GM21723 (cell line): ENCODE measurements around the gene TCHP.
"Not testable (repeated sequence)": the region's sequence is repeated elsewhere in the genome, so short reads cannot be mapped to it uniquely, and the experiment has no call there.

Experiments
- ATAC-seq: cut with Tn5 transposase; IDR thresholded peaks from one replicate; pipeline ENCODE4 v1.9.1; 2021; ENCODE audit warnings: mild to moderate bottlenecking, moderate library complexity; ENCODE audit not compliant: unreplicated experiment

The TCHP gene

GRCh38 chr12:109879351-109880042 lies 20.6 kb upstream of the TCHP start:
- no peak for ATAC-seq

- peak; percentile 89 for ATAC-seq
Observed at GRCh38 chr12:109880043-109880931, 19.8 kb upstream of the TCHP start, which contains the start of gene GLTP. GLTP (minus strand) TSS chr12:109880541; CDS start chr12:109880374, 167 bp downstream.

DNA sequence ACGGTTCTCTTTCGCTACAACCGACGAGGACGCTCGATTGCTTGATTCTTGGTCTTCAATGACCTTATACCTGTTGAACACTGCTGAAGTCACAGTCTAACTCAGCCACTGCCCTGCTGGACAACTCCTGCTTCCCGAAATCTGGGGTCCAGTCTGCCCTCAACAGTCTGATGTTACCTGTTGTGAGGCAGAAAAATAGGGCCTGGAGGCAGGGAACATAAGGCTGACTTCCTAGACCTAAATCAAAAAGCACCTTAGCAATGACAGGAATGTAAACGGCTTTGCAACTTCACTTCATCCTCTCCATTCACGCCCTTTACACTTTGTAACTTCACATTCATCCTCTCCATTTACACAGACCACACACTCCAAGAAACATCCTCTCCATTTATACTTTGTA lies 19.1 kb upstream of the TCHP start:
- ATAC-seq, result no peak

GRCh38 chr12:109881752-109882151 lies 18.3 kb upstream of the TCHP start:
- ATAC-seq, result no peak

DNA sequence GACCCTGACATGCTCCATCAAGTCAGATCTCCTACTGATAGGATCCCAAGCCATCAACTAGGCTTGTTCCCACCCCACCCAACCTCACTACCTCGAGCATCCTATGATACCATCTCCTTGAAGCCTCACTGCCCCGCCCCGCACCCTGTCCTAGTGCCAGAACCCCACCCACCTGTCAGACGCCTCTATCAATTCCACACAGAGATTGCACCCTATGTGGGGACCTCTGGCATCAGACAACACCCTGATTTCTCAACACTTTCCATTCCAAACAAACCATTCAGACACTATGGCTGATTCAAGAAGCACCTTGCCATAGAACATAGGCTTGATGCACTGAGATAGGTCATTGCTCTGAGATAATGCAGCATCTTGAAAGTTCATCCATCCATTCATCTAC lies 16.6 kb upstream of the TCHP start:
- no peak for ATAC-seq

- ATAC-seq, result no peak
Observed at GRCh38 chr12:109885616-109886015, 14.5 kb upstream of the TCHP start.

- peak; percentile 41 for ATAC-seq
Observed at GRCh38 chr12:109888179-109889020, 11.7 kb upstream of the TCHP start.

DNA sequence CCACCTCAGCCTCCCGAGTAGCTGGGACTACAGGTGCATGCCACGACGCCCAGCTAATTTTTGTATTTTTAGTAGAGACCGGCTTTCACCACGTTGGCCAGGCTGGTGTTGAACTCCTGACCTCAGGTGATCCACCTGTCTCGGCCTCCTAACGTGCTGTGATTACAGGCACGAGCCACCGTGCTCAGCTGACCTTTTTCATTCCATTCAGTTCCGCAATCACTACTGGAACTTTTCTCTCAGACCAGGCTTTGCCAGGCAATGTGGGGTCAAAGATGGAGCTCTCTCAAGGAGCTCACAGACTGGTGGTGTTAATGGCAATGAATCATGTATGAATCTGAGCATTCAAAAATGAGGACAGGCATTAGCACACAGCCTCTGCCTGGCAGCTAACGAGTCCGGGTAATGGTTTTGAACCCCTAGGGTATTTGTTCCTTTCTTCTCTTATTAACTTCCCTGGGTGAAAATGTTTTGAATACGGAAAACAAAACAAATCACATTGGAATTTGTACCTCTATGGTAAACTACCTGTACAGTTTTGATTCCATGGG lies 9.4 kb upstream of the TCHP start:
- ATAC-seq, result no peak

GRCh38 chr12:109891731-109892130 lies 8.3 kb upstream of the TCHP start:
- ATAC-seq, result not testable (repeated sequence)

- ATAC-seq, result no peak
Observed at GRCh38 chr12:109892165-109892715, 7.8 kb upstream of the TCHP start.

GRCh38 chr12:109892748-109893147 lies 7.3 kb upstream of the TCHP start:
- ATAC-seq, result peak; percentile 70

DNA sequence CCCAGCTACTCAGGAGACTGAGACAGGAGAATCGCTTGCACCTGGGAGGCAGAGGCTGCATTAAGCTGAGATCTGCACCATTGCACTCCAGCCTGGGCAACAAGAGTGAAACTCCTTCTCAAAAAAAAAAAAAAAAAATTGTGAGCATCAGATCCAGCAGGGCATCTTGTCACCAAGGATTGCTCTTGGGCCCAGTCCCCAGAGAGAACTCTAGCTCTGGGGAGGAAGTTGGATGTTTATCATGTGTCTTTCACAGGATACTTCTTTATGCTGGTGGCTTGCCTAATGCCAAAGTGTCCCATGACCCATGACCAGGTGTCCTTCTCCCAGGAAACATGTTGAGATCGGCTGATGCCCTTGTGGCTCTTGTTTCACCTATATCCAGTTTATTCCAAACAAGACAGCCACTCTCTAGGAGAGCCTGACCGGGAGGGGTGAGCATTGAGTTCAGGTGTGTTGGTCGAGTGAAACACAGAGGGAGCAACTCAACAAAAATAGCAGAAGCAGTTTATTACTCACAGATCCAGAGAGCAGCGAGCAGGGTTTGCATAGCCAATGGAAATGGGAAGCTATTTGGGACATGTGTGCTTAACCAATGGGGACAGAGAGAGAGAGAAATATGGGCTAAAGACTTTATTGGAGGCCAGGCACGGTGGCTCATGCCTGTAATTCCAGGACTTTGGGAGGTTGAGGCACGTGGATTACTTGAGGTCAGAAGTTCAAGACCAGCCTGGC lies 6.6 kb upstream of the TCHP start:
- no peak for ATAC-seq

DNA sequence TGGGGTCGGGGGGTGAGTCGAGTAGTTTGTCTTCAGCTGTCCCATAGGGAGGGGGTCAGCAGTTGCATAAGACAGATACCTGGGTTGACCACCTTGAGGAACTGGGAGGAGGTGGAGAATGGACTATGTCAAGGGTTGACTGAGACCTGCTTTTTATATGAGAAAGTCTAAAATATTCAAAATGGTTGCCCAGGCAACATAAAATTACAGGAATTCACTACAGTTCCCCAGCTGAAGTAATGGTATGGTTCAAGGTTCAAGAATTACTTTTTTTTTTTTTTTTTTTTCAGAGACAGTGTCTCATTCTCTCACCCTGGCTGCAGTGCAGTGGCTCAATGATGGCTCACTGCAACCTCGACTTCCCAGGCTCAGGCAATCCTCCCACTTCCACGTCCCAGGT lies 5.1 kb upstream of the TCHP start:
- ATAC-seq, result no peak

DNA sequence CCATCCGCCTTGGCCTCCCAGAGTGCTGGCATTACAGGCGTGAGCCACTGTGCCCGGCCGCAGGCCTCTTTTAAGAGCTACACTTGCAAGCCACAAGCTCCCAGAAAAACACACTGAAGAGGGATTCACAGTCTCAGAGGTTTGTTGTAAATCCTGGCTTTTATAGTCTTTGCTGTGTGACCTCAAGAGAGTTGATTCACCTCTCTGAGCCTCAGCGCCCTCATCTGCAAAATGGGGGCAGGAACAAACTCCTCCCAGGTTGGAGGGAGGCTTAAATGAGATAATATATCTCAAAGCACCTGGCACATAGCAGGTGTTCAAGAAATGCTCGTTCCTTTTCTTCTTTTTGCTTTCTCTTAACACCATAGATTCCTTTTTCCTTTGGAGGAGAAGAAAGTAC lies 3.9 kb upstream of the TCHP start:
- ATAC-seq, result no peak

DNA sequence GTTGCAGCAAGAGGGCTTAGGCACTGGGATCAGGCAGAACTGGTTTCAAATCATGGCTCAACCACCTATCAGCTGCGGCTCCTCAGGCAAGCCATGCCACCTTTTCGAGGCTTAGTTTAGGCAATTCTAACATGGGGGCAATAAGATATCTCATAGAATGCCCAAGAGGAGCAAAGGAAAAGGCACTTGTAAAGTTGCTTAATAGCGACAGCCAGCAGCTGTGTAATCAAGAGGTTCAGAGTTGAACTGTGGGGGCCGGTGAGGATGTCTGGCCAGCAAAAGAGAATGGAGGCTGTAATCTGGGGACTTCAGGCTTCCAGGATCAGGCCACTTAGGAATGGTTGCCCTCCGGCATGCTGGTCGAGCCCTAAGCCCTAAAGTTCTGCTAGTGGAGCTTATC lies 3.0 kb upstream of the TCHP start:
- no peak for ATAC-seq

GRCh38 chr12:109899345-109899744 lies 729 bp upstream of the TCHP start:
- not testable (repeated sequence) for ATAC-seq

DNA sequence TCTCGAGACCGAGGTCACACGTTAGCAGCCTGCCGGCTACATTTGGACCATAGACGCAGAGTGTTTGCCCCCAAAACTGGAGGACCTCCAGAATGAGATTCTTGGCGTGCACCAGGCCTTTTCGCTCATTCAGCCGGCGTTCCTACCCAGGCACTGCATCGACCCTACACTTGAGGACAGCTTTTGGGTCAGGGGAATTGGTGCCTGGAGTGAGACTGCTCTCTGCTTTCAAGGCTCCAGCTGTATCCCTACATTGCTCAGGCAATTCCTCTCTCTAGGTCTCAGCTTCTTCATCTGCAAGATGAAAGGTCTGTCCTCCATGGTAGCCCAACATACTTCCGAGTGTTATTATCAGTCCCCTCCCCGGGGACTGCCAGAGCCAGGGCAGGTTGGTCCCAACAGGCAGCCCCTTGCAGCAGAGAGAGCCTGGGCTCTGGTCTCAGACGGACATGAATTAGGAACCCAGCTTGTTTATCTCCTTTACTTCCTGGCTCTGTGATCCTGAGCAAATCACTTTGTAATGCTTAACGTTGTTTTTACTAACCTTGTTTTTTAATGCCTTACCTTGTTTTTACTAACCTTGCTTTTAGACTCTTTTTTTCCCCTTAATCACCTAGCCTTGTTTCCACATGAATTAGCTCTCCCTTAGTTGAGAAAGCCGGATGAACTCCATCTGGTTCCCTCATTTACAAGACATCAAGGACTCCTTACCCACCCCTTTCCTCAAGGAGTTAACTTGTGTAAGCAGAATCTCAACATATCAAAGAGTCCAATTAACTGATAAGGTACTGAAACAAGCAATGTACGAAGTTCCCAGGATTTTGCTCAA lies 892 bp downstream of the TCHP start:
- no peak for ATAC-seq

GRCh38 chr12:109902891-109903418 lies 2.9 kb downstream of the TCHP start:
- ATAC-seq, result no peak

DNA sequence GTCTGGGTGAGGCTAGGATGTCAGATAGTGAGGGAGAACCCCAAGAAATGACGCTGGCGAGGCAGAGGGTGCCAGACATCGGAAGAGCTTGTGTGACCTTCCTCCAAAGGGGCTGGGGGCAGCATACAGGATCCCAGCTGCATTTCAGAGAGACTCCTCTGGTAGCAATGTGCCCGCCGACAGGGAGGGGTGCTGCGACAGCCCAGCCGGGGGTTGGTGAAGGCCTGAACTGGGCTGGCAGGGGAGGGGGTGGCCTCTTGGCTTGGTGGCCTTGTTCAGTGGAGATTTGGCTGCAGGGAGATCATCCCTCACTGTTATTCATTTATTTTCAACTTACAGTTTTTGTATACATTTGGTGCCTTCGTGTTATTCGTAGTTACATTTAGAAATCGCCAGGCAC lies 5.2 kb downstream of the TCHP start:
- ATAC-seq, result no peak
